Hypothalamus (tissue), 51 donors: Measurements from ENCODE around the gene TOMM6.

Experiments used
- DNase-seq, 51 donors: peaks; one replicate each; lab custom pipeline; 2025; lab: John Stamatoyannopoulos, UW

TOMM6 gene

DNA sequence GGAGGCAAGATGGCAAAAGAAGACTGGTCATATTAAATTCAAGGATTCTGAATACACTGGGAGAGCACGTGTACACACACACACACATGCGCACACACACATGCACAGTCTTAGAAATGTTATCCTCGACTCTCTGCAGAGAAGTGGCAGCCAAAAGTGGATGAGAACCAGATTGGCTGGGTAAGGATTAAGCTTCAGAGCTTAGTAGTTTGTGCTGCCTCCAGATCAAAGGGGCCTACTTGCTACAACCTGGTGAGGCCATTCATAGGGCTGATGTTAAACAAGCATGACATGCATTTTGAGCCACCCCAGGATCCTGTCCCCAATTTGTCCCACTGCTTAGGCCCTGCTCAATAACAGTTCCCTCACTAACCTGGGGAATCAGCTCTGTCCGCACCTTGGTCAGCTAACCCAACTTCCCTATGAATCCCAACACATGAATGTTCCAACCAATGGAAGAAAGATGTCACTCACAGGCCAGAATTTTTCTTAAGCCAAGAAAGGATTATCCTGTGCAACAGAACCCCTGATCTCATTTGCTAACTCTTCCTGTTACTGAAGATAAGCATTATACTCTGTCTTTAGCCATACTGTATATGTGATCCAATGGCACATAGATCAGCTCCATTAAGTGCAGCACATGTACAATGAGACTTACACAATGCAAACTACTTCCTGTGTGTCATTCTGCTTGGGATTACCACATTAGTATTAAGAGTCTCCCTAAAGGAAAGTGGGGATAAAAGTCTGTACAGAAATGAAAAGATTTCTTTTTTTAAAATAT, 31.0 kb downstream of the TOMM6 start:
- no peak for DNase-seq

DNA sequence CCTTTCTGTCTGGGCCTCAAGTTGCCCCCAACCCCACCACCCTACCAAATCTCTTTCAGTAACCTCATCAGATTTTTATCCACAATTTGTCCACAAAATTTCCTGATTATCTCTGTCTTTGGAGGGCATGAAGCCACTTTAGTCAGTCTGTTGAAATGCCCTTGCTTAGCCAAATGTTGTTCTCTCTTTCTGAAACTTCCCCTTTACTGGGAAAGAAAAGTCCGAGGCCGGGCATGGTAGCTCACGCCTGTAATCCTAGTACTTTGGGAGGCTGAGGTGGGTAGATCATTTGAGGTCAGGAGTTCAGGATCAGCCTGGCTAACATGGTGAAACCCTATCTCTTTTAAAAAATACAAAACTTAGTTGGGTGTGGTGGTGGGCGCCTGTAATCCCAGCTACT, 33.8 kb downstream of the TOMM6 start:
- DNase-seq: no peak

DNA sequence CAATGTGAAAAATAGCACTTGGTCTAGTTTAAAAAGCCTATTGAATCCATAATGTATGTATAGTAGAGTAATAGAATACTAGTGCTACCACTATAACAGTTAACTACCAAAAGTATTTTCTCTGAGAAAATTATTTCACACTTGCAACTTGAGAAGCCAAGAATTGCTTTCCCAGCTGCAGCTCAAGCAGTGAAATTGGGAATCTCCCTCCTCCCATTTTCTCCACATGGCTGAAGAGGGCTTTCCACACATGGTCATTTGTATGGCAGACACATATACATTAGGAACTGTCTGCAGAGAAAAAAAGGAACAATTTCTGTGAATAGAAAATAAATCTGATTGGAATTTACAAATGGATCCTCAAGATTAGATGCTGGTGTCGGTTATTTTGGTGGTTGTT, 34.5 kb downstream of the TOMM6 start:
- no peak for DNase-seq

DNA sequence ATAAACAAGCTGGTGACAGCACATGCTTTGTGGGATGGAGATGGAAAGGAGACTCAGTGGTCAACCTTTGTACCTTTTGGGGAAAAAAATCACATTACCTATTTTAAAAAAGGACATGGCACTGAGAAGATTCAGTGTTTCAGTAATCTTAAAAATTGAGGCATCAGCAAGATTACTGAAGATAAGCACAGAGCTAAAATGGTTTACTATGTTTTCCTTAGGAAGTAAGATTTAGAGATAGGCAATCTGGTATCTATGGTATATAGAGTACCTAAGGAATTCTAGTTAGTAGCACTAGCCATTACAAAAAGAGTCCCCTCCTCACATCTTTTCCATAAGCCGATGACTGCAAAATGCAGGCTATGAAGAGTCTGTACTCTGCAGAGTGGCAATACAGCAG, 35.7 kb downstream of the TOMM6 start:
- DNase-seq: no peak

DNA sequence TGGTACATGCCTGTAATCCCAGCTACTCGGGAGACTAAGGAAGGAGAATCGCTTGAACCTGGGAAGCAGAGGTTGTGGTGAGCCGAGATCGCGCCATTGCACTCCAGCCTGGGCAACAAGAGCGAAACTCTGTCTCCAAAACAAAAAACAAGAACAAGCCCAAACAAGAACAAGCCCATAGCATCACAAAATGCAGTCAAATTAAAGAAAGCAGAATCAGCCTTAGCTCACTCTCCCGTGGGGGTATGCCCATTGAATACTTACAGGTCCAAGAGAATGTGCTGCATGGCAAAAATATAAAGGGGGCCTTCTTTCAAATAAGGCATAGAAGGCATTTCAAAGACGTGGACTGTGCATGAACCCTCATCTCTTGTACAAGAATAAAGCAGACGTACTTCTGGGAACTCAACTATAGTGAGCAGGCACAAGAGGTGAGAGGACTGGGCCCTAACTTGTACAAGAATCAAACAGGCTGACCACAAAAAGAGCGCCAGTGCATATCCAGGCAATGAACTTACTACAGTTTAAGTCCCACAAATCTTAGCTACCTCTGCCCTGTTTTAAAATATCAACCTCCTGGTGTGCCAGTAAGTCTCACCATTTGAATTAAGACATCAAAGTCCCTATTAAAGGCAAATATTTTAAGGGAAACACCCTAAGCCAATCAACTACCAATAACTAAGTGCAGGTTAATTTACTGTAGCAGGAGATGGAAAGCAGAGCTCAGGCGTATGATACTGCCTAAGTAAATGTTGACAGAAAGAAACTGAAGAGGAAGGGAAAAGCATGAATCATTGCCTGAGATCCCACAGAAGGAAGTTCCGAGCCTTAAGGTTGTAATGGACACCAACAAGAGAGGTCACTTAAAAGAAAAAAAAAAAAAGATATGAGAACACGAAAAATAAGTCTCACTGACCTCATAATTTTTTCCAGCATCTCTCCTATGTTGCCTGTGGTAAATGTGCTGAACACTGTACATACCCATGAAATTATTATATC, 37.4 kb downstream of the TOMM6 start:
- DNase-seq: no peak

DNA sequence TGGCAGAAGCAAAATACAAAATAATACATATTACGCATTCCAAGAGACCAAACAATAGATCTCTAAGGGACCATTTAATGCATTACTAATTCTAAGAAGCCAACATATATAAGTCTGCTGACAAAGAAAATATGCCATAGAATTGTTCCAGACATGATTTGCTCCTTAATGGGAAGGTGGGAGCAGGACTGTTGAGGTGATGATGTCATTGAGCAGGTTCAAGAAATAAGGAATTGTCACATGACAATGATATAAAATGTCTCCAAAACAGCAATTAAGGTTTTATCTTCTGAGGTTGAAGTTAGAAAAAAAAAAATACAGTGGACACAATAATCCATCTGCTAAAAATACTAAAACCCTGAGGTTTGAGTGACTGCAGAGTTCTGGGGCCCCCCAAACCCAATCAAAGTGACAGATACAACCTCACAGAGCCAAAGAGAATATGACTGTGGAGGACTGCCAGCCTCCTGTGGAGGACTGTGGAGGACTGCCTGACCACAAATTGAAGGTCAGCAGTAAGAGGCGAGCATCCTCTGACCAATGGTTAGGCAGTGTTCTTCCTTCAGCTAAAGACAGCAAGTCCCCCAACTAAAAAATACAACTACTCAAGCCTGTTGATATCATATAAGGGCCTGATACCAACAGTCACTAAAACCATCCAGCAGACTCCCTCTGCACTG, 39.0 kb downstream of the TOMM6 start:
- no peak for DNase-seq

DNA sequence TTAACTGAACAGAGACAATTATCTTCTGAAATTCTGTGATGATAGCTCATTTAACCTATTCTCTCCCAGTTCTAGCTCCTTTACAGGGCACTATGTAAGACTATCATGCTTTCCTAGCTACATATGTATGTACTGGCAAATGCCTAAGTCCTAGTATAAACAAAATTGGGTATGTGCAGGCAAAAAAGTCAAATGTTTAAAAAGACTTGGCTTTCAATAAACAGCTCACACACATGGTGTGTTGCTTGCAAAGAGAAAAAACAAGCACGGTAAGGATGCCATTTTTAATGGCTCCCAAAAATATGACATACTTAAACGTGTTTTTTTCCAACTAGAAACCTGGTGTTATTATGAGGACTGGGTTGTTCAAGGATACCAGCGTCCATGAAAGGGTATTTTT, 44.8 kb downstream of the TOMM6 start:
- DNase-seq: no peak

DNA sequence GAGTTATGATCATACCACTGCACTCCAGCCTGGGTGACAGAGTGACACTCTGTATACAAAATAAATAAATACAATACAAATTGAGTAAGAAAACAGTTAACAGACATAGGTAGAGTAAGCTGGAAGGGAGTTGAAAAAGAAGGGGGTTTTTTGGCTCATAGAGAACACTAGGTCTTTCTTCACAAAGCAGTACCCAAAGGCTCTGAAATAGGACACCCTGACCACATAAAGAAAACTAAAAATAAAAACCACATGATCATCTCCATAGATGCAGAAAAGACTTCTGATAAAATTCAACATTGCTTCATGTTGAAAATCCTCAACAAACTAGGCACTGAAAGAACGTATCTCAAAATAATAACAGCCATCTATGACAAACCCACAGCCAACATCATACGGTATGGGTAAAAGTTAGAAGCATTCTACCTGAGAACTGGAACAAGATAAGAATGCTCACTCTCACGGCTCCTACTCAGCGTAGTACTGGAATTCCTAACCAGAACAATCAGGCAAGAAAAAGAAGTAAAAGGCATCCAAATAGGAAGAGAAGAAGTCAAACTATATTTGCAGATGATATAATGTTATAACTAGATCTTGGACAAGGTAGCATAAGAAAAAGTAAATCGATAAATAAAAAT, 48.6 kb downstream of the TOMM6 start:
- DNase-seq: no peak

DNA sequence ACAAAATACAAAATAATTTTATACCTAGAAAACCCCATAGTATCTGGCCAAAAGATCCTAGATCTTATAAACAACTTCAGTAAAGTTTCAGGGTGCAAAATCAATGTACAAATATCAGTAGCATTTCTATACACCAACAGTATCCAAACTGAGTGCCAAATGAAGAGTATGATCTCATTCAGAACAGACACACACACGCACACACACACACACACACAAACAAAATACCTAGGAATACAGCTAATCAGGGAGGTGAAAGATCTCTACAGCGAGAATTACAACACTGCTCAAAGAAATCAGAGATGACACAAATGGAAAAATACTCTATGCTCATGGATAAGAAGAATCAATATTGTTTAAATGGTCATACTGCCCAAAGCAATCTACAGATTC, 49.2 kb downstream of the TOMM6 start:
- no peak for DNase-seq
